Heart left ventricle (tissue), 16 donors: ENCODE results near the gene ARHGAP23. TPM values are rescaled to one million over a fixed set of nuclear protein-coding genes. Genes with fewer than 3 reads are reported as not detected.

ENCODE experiments used
- ATAC-seq, 4 donors: fragments of 200-7000 bp; cut with Tn5 transposase; one replicate each; pipeline ENCODE4 v1.9.1; 2020 to 2022; ENCODE audit warnings: moderate library complexity in 4 of 4, mild to moderate bottlenecking in 3 of 4, moderate number of reproducible peaks in 1 of 4
- DNase-seq, 5 donors: peaks; one replicate each; pipeline ENCODE4 v3.0.0-alpha.2; 2020
- H3K27ac ChIP-seq, 12 donors: fragments of 200-600 bp; sonication (generic) in 4 of 12; one replicate each; pipeline versions ENCODE4 v1.5.0 to v1.8.0; 2016 to 2022; ENCODE audit warnings: mild to moderate bottlenecking in 2 of 12
- H3K27me3 ChIP-seq, 9 donors: fragments of 200-600 bp; sonication (generic) in 2 of 9; one replicate each; pipeline versions ENCODE4 v1.5.1 to v1.8.0; 2016 to 2022; ENCODE audit warnings: mild to moderate bottlenecking in 3 of 9
- H3K36me3 ChIP-seq, 9 donors: fragments of 200-600 bp; sonication (generic) in 2 of 9; one replicate each; pipeline versions ENCODE4 v1.5.0 to v1.8.0; 2018 to 2022; ENCODE audit warnings: mild to moderate bottlenecking in 2 of 9
- H3K4me1 ChIP-seq, 12 donors: fragments of 200-600 bp; sonication (generic) in 4 of 12; one replicate each; pipeline versions ENCODE4 v1.5.0 to v1.8.0; 2016 to 2022; ENCODE audit warnings: mild to moderate bottlenecking in 3 of 12
- H3K4me3 ChIP-seq, 12 donors: fragments of 200-600 bp; sonication (generic) in 4 of 12; one replicate each; pipeline versions ENCODE4 v1.5.0 to v1.8.0; 2017 to 2022; ENCODE audit warnings: mild to moderate bottlenecking in 9 of 12, moderate library complexity in 4 of 12
- H3K9me3 ChIP-seq, 12 donors: fragments of 200-600 bp; sonication (generic) in 4 of 12; one replicate each; pipeline versions ENCODE4 v1.5.0 to v1.8.0; 2016 to 2022; ENCODE audit warnings: mild to moderate bottlenecking in 1 of 12
- POLR2A ChIP-seq, 2 donors: fragments of 450-650 bp; IDR thresholded peaks; one replicate each; pipeline ENCODE4 v1.6.1; 2017; ENCODE audit warnings: antibody characterized with exemption in 2 of 2, mild to moderate bottlenecking in 2 of 2, moderate library complexity in 2 of 2
- WGBS, 4 donors: extraction: QIAGEN DNeasy Blood & Tissue Kit in 2 of 4; methylation state at CpG; one replicate each; pipeline versions ENCODE4 v1.1.5 to v1.1.7; 2013 to 2018; 5-methylcytosine and 5-hydroxymethylcytosine counted together
- intact Hi-C, 10 donors: fragments of 100-400 bp; cut with DNase I; formaldehyde crosslinking; loops; one replicate each; pipeline versions ENCODE4 v1.11.1 to v1.14.2; 2022
- polyA plus RNA-seq, 2 donors: library from polyadenylated mRNA; stranded (reverse); fragments of 200-250 nt; gene quantifications; one replicate each; pipeline ENCODE4 v1.2.3, GENCODE V29; 2013
- total RNA-seq, 9 donors: library from RNA; depleted of rRNA in 2 of 9; stranded (reverse); fragments of >200 nt in 2 of 9; fragmentation: NEBNext Ultra II Directional in 3 of 9; extraction: Animal tissue kit (Norgen Biotek cat#: 25700) in 3 of 9; gene quantifications; one replicate each; pipeline versions ENCODE4 v1.1.0 to v1.2.4, GENCODE V29; 2016 to 2023
- TF ChIP-seq, protein P1 (sequence below), 12 donors: fragments of 200-600 bp; sonication (generic) in 4 of 12; IDR thresholded peaks; one replicate each; pipeline versions ENCODE4 v1.5.0 to v1.8.0; 2018 to 2022; ENCODE audit warnings: antibody characterized with exemption in 12 of 12, mild to moderate bottlenecking in 5 of 12
- donor health status: ischemic (EF 13 %, LVEDD 7.1; RV severe dilation, severe dysfunction).
- donor health status: healthy with polysubstance abuse.
- donor health status: DM: no; HTN: yes; CAD: no.
- donor health status: DM: no; HTN: no; CAD: no.
- donor health status: ischemic (EF 25% LVEDD 6.9; RV normal size, moderate dysfunction).
- donor health status: ischemic (EF 25% LVEDD 5.7; RV mildly dilated, moderate dysfunction).
- donor health status: healthy.
- donor health status: DM: yes; HTN: yes; CAD: no.
- donor health status: ischemic (EF 35%, LVEDD 5.7; RV mildly dilated, moderate dysfunction).
- donor health status: nonischemic (EF 11% LVEDD 7.7; RV severe dilation, severe dysfunction).
- donor health status: DM: yes; HTN: yes; CAD: no.
- donor health status: PGD.
- donor health status: ischemic (EF 29% LVEDD 5.4; RV normal size, mild dysfunction).
- donor health status: nonischemic (EF 23%, LVEDD 6.1; RV moderate dilation, normal function).

The ARHGAP23 gene
- total and polyA plus RNA-seq, 11 donors = 28.0 to 73.1 (median 66.3) TPM

DNA sequence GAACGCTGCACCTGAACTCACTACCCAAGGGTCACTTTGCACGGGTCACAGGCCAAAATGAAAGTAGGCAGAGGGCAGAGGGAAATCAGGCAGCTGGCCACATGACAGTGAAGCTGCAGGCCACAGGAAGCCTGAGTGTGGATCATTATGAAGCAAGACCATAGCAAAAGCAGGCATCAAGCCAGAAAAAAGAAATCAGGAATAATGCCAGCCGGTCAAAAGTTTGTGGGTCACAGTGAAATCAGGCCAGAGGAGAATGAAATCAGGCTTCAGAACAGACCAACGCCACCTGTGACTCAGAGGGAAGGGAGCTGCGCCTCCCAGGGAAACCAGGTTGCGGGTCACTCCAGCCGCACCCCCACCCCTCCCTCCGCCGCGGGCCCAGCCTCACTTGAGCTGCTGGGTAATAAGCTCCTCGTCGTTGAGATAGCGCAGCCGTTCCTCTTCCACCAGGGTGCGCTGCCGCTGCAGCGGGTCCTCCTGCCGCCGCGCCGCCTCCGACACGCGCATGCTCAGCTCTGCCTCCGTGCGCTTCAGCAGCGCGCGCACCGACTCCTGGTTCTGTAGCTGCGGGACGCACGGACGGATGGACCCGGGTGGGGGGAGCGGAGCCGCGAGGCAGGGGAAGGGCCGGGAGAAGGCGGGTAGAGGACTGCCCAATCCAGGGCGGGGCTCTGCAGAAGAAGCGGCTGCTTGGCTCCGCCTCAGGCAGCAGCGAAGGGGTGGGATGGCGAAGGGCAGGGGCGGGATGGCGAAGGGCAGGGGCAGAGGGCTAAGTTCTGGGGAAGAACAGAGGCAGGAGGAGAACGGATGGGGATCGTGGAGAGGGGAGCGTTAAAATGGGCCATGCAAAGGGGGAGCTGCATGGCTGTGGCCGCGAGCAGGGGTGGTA is 129.8 kb downstream of the ARHGAP23 start:
- DNase-seq = peak; percentile 88 to 95 (median 92)
- Histone ChIP-seq H3K4me1 (peaks cover 0 to 38% (median 25%) of the 10 kb centered on the region in 12 donors), H3K27me3 (peaks cover 29 to 52% (median 43%) of the 10 kb centered on the region in 9 donors), H3K4me3 (peak overlapping the region; percentile 8 to 57 (median 44)), H3K27ac (peak overlapping the region in 4 of 12 donors; percentile 3 to 32 (median 16)), H3K36me3 (no peaks in the 10 kb centered on the region), H3K9me3 (no peaks in the 10 kb centered on the region)
- intact Hi-C loops = loop anchor here (1.0 to 5.0 kb wide), 7 partner anchors 21 to 111 kb away; partner anchors contain the start of gene SRCIN1 (in 1 of the 10)
- TF ChIP-seq, protein P1, sequence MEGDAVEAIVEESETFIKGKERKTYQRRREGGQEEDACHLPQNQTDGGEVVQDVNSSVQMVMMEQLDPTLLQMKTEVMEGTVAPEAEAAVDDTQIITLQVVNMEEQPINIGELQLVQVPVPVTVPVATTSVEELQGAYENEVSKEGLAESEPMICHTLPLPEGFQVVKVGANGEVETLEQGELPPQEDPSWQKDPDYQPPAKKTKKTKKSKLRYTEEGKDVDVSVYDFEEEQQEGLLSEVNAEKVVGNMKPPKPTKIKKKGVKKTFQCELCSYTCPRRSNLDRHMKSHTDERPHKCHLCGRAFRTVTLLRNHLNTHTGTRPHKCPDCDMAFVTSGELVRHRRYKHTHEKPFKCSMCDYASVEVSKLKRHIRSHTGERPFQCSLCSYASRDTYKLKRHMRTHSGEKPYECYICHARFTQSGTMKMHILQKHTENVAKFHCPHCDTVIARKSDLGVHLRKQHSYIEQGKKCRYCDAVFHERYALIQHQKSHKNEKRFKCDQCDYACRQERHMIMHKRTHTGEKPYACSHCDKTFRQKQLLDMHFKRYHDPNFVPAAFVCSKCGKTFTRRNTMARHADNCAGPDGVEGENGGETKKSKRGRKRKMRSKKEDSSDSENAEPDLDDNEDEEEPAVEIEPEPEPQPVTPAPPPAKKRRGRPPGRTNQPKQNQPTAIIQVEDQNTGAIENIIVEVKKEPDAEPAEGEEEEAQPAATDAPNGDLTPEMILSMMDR (IDR thresholded peaks at IDR 0.05) = peak; percentile 85 to 97 (median 93)
- TF ChIP-seq POLR2A (IDR thresholded peaks at IDR 0.05) = peak in 1 of 2 donors; percentile 43
- peak; percentile 77 to 95 (median 92) for ATAC-seq
- WGBS, 4 donors = 2 to 5% (median 3%) methylated on average over 47 to 52 of the region's 52 CpGs

DNA sequence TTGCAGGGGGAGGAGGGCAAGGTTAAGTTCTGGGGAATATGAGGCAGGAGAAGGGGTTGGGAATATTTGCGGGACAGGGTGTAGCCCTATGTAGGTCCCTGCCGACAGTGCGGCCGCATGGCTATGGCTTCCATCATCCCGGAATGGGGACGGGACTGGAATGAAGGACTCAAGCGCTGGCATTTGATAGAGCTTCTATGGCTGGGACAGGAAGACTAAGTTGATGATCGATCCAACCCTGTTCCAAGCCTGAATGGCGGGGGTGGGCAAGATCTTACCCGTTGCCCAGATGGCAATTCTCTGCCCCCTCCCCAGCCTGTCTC is 130.4 kb downstream of the ARHGAP23 start:
- H3K36me3 ChIP-seq = no peaks in the 10 kb centered on the region
- 1 to 5% (median 3%) methylated on average over 9 to 10 of the region's 10 CpGs for WGBS, 4 donors
- H3K9me3 ChIP-seq = no peaks in the 10 kb centered on the region
- TF ChIP-seq POLR2A (IDR thresholded peaks at IDR 0.05) = no peak
- TF ChIP-seq, protein P1 (IDR thresholded peaks at IDR 0.05) = no peak
- DNase-seq = no peak
- intact Hi-C loops = loop anchor here (1.0 to 5.0 kb wide), 7 partner anchors 20 to 110 kb away; partner anchors contain the start of gene SRCIN1 (in 1 of the 10)
- H3K27ac ChIP-seq = no peak overlapping the region
- peaks cover 35 to 58% (median 49%) of the 10 kb centered on the region in 9 donors for H3K27me3 ChIP-seq
- peak in 1 of 4 donors; percentile 3 for ATAC-seq
- H3K4me1 ChIP-seq = peaks cover 0 to 44% (median 25%) of the 10 kb centered on the region in 12 donors
- H3K4me3 ChIP-seq = peak overlapping the region; percentile 8 to 57 (median 44)

DNA sequence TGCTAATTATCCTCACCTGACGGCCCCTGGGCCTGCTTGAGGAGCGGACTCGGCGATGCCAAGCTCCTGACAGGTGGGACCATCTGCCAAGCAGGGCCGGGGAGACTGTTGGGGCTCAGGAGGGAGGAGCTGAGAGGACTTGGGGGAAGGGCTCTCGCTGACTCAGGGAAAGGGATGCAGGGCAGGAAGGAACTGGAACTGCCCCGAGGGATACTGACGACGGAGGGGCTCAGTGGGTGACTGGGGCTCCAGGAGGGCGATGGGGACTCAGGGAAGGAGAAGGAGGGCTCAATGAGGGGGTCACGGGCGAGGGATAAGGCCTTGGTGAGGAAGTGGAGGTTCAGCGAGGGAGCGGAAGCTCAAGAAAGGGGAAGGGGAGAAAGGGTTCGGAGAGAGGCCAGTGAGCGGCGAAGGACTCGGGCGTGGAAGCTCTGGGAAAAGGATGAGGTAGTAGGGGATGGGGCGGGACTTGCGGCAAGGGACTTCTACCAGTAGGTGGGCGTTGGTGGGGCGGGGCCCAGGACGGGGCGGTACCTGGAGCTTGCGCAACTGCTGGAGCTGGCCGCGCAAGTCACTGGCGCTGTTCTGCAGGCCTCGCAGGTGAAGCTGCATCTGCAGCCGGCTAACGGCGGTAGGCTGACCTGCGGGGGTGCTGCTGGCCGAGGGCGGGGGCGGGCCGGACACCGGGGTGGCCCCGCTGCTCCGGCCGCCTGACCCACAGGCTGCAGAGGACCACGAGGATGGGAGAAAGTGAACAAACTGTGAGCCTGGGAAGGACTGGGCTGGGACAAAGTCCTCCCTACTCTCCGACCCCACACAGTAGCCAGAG is 131.0 kb downstream of the ARHGAP23 start:
- Histone ChIP-seq H3K27ac (no peak overlapping the region), H3K36me3 (no peaks in the 10 kb centered on the region), H3K4me1 (peaks cover 0 to 50% (median 25%) of the 10 kb centered on the region in 12 donors), H3K27me3 (peaks cover 39 to 64% (median 55%) of the 10 kb centered on the region in 9 donors), H3K9me3 (no peaks in the 10 kb centered on the region), H3K4me3 (peak overlapping the region in 10 of 12 donors; percentile 22 to 57 (median 46))
- peak; percentile 73 to 84 (median 79) for DNase-seq
- 3 to 4% (median 3%) methylated on average over 32 to 44 of the region's 44 CpGs for WGBS, 4 donors
- ATAC-seq = peak in 3 of 4 donors; percentile 62 to 71 (median 69)
- intact Hi-C loops = loop anchor here in 9 of 10 donors (2.0 to 5.0 kb wide), 5 partner anchors 20 to 110 kb away; partner anchors contain the start of gene SRCIN1 (in 1 of the 9)
- TF ChIP-seq POLR2A (IDR thresholded peaks at IDR 0.05) = no peak
- TF ChIP-seq, protein P1 (IDR thresholded peaks at IDR 0.05) = peak in 2 of 12 donors; percentile 6 to 11
